Stimulated activated CD8-positive, alpha-beta memory T cell treated with anti-CD3 and anti-CD28 coated beads, Interleukin-2, amount 100 ng/mL, for 48 hours (primary cell): Measurements from ENCODE around the gene TBX6.
A peak's percentile ranks its signal among the peaks of the same experiment; 100 is the strongest.
"Not testable (repeated sequence)": the region's sequence is repeated elsewhere in the genome, so short reads cannot be mapped to it uniquely, and the experiment has no call there.

Experiments used
- DNase-seq, 2 donors: peaks; one replicate each; pipeline ENCODE4 v3.0.0-alpha.2; 2020; ENCODE audit warnings: low read depth in 2 of 2

TBX6 gene

DNA sequence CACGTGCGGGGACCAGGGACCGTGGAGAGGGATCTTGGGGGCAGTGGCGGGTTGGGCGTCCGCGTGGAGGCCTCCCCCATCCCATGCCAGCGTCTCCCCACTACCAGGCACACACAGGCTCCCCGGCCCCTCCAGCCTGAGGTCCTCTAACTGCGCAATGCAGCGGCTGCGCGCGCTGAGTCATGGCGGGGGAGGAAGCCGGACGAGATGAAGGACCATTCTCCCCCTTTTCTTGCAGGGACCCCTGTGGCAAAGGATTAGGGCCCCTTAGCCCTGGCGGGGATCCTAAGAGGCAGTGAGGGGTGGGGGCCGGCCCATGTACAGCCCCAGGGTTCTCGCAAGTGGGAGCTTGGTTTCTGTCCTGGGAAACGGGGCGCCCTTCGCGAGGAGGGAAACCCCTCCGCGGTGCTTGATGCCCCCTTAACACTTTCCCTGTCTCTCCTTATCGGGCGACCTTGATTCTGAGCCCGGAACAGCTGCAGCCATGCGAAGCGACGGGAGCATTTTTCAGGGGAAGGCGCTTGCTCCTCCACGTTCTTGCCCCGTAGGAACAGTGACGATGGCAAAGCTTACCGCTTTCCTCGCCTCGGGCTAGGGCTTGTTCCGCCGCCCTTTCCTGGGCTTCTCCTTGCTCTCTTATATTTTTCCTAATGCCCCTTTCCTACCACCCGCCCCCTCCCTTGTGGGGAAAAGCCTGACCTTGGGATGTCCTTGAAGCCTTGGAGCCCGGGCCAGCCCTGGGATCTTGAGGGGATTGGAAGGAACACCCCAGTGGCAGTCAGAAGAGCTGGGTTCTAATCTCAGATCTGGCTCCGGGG lies 25.6 kb downstream of the TBX6 start:
- peak in 1 of 2 donors; percentile 21 for DNase-seq

- peak; percentile 97 to 98 for DNase-seq
These were observed 26.4 kb downstream of the TBX6 start, which contains the start of gene ALDOA for GRCh38 chr16:30065102-30065942. ALDOA (plus strand) TSS chr16:30065760; CDS start chr16:30066898, 1,138 bp downstream.

DNA sequence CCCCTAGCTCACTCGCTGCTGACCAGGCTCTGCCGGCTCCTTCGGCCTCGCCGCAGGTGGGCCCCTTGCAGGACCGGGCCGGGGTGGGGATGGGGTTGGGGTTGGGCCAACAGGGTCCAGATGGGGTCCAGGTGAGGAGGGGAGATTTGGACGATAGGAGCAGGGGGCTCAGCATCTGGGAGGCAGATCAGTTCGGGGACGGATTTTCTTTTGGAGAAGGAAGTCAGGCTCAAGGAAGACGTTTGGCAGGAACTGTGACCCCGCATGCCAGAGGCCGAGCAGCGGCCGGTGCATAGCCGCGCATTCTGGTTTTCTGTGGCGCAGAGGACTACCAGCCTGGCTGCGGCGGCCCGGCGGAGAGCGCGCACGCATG lies 27.0 kb downstream of the TBX6 start:
- DNase-seq = no peak

DNA sequence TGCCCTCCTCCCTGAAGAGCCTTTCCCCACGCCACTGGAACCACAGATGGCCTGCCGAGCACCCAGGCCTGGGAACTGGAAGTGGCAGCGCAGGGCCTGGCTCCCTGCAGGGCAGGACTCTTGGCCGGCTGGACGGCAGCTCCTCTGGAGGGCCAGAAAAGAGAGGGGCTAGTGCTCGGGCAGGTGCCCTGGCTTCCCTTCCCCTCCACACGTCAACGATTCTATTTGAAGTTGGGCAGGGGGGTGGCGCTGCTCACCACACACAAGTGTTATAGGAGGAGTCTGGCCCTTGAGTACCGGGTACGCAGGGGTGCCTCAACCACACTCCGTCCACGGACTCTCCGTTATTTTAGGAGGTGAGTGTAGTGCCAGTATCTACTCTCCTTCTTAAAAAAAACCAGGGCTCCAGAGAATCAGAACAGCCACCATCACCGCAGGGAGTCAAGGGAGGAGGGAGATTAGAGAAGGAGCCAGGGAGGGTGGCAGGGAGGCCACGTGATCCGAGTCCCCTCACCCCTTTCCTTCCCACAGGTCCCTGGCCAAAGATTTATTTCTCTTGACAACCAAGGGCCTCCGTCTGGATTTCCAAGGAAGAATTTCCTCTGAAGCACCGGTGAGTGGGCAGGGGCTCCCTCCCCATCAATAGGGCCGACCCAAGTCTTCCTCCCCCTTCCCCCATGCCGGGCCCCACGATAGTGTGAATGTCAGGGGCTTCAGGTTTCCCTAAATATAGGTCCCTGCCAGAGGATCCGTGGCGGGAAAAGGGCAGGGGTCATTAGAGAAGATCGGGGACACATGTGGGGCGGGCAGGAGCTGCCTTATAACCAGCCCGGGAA lies 27.6 kb downstream of the TBX6 start:
- peak; percentile 51 to 56 for DNase-seq

GRCh38 chr16:30063278-30063892 lies 28.3 kb downstream of the TBX6 start:
- DNase-seq = no peak

- no peak for DNase-seq
These were observed 30.7 kb downstream of the TBX6 start for GRCh38 chr16:30060836-30061554.

DNA sequence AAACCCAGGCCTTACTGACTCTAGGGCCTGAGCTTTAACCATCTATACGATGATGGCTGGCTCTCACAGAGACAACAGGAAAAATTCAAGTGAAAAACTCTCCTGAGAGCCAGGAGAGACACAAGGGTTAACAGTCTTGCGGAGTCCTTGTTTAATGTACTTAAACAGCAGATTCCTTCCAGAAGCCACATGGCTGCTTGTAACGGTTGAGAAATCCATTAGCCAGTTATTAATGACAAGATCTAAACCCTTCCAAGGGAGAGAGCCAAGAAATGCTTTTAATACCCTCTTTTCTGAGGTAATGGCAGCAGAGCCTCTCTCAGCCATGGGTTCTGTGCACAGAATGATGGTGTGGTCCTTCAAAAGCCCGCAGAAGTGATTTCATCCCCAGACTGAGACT lies 31.4 kb downstream of the TBX6 start:
- DNase-seq = no peak

GRCh38 chr16:30054959-30055553 lies 36.7 kb downstream of the TBX6 start:
- DNase-seq = peak in 1 of 2 donors; percentile 55

- DNase-seq = no peak
These were observed 37.3 kb downstream of the TBX6 start for GRCh38 chr16:30054451-30054850.

GRCh38 chr16:30053376-30054015 lies 38.2 kb downstream of the TBX6 start:
- DNase-seq = no peak

DNA sequence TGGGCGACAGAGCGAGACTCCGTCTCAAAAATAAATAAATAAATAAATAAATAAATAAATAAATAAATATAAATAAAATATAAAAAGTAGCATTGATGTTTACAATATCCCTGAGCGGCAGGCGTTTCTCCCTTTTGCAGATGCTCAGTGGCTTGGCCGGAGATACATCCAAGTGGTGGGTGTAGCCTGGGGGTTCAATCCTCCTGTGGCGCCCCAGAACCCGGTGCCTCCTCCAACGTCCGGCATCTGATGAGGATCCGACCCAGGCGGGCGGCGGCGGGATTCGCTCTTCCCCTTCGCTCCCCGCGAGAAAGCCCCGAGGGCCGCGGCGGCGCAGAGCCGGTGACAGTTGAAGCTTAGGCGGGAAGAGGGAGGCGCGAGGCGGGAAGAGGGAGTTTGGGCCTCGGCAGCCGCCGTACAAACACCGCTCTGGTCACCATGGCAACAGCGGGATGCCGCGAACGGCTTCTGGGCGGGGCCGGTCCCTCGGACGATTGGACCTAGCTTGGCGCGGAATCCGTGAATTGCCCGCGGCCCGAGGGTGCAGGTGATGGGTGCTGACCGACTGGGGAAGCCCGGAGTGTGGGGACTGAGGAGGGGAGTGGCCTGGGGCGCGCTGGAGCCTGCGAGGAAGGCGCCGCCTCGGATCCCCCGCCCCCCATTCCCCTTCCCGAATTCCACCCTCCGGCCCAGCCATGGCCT lies 38.9 kb downstream of the TBX6 start:
- peak; percentile 91 to 94 for DNase-seq

DNA sequence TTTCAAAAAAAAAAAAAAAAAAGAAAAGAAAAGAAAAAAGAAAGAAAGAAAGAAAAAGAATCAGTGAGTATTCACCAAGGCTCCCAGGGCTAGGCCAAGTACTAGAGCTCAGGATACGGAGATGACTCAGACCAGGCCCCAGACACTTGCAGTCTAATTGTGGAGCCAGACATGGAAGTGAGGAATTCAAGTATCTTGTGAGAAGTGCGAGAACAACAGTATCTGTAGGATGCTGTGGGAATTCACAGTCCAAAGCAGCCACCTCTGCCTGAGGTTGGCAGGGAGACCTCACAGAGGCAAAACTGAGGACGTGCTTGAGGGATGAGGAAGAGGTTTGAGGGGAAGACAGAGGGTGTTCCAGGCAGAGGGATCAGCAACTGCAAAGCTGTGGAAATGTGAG lies 40.2 kb downstream of the TBX6 start:
- no peak for DNase-seq

DNA sequence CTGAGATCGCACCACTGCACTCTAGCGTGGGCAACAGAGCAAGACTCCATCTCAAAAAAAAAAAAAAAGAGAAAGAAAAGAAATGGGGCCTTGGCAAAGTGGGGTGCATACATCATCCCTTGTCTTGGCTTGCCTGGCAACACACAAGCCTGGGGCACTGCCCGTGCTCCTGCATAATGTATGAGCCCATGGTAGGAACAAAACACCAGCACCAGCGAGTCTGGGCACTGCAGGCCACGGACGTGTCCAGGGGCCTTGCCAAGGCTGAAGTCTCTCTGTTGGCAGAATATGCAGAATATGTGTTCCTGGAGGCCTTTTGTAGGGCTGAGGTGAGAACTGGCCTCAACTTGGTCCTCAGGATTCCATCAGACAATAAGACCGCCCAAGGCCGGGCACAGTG lies 41.9 kb downstream of the TBX6 start:
- DNase-seq = no peak

DNA sequence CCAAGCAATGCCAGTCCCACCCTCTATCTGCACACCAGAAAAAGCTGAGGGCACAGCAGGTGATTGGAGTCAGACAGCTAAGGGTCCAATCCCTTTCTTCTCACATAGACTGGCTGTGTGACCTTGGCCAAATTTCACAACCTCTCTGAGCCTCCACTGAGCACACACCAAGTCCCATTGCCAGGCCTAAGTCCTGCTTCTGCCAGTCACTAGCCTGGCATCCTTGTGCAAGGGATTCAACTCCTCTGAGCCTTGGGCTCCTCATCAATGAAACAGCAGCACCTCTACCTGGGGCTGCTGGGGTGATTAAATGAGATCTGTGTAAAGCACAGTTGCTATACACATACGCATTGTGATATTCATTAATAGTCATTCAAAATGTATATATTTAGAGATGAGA lies 45.1 kb downstream of the TBX6 start:
- DNase-seq = no peak

DNA sequence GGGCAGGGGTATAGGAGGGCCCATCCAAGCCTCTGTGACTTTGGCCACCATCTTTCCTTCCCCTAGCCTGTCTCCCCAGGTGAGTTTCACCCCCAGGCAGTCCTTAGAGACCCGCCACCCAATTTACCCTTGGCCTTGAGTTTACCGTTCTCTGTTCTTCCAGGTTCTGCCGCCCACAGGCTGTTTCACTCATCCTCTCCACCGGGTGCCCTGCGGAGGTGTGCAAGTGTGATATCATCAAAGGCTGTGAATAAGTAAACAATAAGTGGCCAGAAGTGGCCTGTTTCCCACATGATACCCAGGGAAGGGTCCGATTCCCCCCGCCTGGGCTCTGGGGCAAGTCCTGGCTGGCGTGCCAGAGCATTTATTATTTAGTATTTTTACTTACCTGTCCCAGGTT lies 45.5 kb downstream of the TBX6 start:
- DNase-seq = no peak

GRCh38 chr16:30041841-30042240 lies 49.9 kb downstream of the TBX6 start:
- no peak for DNase-seq

DNA sequence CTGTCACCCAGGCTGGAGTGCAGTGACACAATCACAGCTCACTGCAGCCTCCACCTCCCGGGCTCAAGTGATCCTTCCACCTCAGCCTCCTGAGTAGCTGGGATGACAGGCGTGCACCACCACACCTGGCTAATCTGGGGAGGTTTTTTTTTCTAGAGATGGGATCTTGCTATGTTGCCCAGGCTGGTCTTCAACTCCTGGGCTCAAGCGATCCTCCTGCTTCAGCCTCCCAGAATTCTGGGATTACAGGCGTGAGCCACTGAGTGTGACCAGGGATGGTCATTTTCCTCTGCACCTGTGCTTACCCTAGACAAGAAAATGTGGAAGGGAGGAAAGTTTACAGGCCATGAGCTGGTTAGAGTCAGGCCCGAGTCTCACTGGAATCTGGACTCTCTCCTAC lies 51.0 kb downstream of the TBX6 start:
- not testable (repeated sequence) for DNase-seq

DNA sequence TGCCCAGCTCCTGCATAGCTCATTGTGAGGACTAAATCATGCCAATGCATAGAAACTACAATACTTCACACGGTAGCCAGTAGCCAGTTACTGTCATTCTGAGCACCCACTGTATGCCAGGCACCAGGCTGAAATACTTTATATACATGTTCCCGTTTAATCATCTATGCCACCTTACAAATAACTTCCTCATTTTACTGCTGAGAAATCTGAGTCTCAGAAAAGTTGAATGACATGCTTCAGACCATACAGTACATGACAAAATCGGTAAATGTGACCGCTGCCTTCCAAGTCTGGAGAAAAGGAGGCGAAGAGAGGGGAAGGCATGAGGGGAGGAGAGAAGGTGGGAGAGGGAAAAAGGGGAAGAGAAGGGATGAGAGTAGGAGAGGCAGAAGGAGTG lies 51.5 kb downstream of the TBX6 start:
- DNase-seq = no peak
